HL-60 (cell line): Measurements from ENCODE around the gene SPINK5.

ENCODE experiments used
- CTCF ChIP-seq: IDR thresholded peaks from one replicate; pipeline ENCODE4 v1.5.1; 2011; ENCODE audit warnings: low read length, control low read depth, inconsistent platforms; ENCODE audit not compliant: insufficient read depth
- POLR2AphosphoS5 ChIP-seq: IDR thresholded peaks from 2 replicates; pipeline ENCODE4 v1.6.1; 2012; ENCODE audit warnings: low read depth
- REST ChIP-seq: IDR thresholded peaks from 2 replicates; pipeline ENCODE4 v1.6.1; 2012; ENCODE audit warnings: low read depth; ENCODE audit not compliant: insufficient replicate concordance
- SPI1 ChIP-seq: IDR thresholded peaks from 2 replicates; pipeline ENCODE4 v1.6.1; 2012; ENCODE audit warnings: low read depth, mild to moderate bottlenecking, borderline replicate concordance

GRCh38 chr5:148075529-148075928 is 11.7 kb downstream of the SPINK5 start:
- no peak for TF ChIP-seq CTCF
- no peak for TF ChIP-seq REST
- no peak for TF ChIP-seq SPI1
- no peak for TF ChIP-seq POLR2AphosphoS5
